AG09309 (cell line): ENCODE measurements around the gene SH3PXD2A.
A peak's percentile ranks its signal among the peaks of the same experiment; 100 is the strongest.

ENCODE experiments used
- DNase-seq: peaks from one replicate; pipeline ENCODE4 v3.0.0-alpha.2; 2010; ENCODE audit warnings: low read depth
- H3K4me3 ChIP-seq: 2 replicates; pipeline ENCODE4 v1.5.1; 2011; ENCODE audit warnings: mild to moderate bottlenecking, low read depth, low read length, moderate library complexity; ENCODE audit not compliant: control insufficient read depth
- TF ChIP-seq, protein P1 (sequence below): IDR thresholded peaks from 2 replicates; pipeline ENCODE4 v1.5.1; 2011; ENCODE audit warnings: mild to moderate bottlenecking, low read depth, low read length, inconsistent platforms; ENCODE audit not compliant: insufficient read depth, control insufficient read depth; ENCODE audit errors: missing control alignments

Gene SH3PXD2A

DNA sequence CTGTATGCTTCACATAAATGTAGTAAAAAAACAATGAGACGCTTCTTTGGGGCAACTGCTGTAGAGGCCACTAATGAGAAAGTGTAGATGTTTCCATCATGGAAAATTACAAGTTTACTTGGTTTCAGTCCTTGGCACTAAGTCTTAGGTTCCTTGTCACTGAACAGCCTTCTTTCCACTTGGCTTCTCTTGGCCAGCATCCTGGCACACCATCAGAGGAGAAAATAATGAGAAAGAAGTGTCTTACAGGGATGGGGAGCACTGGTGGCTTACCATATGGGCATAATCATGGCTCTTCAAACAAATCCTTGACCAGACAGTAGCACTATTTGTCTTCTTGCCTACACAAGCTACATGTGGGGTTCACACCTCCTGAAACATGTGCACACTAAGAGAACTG, 22.5 kb upstream of the SH3PXD2A start:
- no peak overlapping the region for H3K4me3 ChIP-seq
- TF ChIP-seq, protein P1, sequence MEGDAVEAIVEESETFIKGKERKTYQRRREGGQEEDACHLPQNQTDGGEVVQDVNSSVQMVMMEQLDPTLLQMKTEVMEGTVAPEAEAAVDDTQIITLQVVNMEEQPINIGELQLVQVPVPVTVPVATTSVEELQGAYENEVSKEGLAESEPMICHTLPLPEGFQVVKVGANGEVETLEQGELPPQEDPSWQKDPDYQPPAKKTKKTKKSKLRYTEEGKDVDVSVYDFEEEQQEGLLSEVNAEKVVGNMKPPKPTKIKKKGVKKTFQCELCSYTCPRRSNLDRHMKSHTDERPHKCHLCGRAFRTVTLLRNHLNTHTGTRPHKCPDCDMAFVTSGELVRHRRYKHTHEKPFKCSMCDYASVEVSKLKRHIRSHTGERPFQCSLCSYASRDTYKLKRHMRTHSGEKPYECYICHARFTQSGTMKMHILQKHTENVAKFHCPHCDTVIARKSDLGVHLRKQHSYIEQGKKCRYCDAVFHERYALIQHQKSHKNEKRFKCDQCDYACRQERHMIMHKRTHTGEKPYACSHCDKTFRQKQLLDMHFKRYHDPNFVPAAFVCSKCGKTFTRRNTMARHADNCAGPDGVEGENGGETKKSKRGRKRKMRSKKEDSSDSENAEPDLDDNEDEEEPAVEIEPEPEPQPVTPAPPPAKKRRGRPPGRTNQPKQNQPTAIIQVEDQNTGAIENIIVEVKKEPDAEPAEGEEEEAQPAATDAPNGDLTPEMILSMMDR = no peak
- DNase-seq = no peak

DNA sequence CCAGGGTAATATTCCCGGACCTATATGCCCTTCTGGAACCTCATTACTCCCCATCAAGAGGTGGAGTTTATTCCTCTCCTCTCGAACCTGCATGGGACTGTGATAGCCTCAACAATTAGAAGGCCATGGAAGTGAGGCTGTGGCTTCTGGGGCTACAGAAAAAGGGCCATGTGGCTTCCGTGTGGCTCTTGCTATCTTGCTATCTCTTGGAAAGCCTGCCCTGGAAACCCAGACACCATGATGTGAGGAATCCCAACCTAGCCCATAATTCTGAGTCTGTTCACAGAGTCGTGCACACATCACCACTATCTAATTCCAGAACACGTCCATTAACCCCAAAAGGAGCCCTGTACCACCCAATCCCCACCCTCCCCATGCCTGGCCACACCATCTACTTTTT, 20.8 kb upstream of the SH3PXD2A start:
- TF ChIP-seq, protein P1 = no peak
- DNase-seq = no peak
- H3K4me3 ChIP-seq = no peak overlapping the region

DNA sequence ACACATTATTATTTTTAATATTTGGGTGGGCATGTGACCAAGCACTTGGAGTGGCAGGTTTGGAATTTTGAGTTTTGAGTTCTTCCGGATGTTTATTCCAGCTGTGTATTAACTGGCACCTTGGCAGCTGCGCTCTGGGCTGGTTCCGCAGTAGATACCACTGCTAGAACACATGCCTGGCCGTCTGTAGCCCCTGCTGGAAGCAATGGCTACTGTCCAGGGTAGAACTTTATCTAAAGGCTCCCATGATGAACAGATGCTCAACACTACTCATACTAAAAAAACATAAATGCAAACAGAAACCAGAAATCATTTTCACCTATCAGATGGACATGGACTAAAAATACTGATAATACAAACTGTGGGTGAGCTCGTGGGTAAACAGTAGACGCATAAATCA, 19.4 kb upstream of the SH3PXD2A start:
- H3K4me3 ChIP-seq = no peak overlapping the region
- DNase-seq = no peak
- TF ChIP-seq, protein P1 = no peak

DNA sequence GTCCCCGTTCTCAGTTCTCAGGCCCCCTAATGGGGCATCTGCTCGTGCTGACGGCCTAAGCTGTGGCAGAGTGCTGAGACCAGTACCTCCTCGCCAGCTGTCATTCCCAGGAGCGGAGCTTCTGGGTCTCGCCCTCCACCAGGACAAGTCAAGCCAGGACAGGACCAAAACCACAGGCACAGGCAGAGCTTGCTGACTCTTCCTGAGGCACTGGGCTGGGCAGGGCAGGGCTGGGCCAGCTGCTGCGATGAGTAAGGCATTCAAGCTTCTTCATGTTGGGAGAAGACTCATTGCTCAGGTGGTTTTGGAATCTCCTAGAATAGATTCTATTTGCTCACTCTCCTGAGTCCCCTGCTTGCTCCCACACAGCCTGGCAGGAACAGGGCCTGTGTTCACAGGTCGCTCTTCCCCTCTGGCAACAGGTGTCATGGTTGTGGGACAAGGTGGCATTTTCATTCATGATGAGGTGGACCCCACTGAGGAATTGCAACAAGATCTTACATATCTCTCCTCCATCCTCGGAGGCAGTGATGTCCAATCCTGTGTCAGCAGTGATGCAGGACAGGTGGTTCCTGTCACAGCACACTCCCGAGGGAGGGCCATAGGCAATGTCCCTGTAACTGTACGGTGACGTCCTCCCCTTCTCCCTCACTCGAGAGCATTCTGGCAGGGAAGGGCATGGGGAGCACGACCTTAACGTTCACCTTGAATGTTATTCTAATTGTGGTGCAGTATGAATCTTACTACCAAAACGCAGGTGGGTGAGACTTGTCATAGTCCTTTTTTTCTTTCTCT, 17.0 kb upstream of the SH3PXD2A start:
- H3K4me3 ChIP-seq = no peak overlapping the region
- no peak for DNase-seq
- TF ChIP-seq, protein P1 = no peak

DNA sequence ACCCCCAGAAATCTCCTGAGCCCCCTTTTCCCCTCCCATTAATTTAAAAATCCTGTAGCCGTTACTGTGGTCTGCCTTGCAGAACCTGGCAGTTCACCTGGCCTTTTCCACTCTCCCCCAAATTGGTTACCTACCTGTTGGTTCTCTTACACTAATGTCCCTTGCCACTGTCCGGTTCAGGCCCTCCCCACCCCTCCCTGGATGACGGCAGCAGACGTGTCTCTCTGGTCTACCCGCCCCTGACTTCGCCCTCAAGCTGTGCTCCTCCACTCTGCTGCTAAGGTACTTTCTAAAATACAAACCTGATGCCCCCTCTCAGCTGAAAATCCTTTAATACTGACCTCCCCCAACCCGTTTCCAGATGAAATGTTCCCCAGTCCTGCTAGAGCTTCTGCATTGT, 15.6 kb upstream of the SH3PXD2A start:
- TF ChIP-seq, protein P1 = no peak
- no peak overlapping the region for H3K4me3 ChIP-seq
- no peak for DNase-seq

DNA sequence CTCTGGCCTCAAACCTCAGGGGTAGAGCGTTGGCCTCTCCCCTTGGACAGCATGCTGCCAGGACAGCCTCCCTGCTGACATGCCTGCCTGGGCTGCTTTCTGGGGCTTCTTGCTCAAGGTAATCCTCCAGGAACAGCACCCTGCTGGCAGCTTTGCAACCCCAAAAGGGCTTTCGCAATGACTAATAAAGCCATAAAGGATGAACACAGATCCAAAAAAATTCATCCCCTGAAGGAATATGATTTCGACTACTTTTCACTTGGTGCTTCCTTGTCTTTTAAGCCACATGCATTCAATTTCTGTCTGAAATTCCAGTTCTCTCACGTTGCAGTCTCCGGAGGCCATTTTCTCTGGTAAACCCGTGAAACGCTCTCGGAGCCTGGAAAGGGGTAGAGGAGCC, 15.1 kb upstream of the SH3PXD2A start:
- H3K4me3 ChIP-seq = no peak overlapping the region
- DNase-seq = peak; percentile 81
- TF ChIP-seq, protein P1 = peak; percentile 24
